B cell (primary cell): ENCODE results near the gene CNGA1.

Experiments used
- EZH2 ChIP-seq: IDR thresholded peaks from 2 replicates; pipeline ENCODE4 v1.6.1; 2012; ENCODE audit warnings: borderline replicate concordance, low read depth, mild to moderate bottlenecking, moderate library complexity, low read length; ENCODE audit not compliant: insufficient read depth, poor library complexity, severe bottlenecking
- TF ChIP-seq, protein P1 (sequence below): fragments of 200-600 bp; IDR thresholded peaks from one replicate; pipeline ENCODE4 v1.8.0; 2022; ENCODE audit warnings: antibody characterized with exemption, mild to moderate bottlenecking

DNA sequence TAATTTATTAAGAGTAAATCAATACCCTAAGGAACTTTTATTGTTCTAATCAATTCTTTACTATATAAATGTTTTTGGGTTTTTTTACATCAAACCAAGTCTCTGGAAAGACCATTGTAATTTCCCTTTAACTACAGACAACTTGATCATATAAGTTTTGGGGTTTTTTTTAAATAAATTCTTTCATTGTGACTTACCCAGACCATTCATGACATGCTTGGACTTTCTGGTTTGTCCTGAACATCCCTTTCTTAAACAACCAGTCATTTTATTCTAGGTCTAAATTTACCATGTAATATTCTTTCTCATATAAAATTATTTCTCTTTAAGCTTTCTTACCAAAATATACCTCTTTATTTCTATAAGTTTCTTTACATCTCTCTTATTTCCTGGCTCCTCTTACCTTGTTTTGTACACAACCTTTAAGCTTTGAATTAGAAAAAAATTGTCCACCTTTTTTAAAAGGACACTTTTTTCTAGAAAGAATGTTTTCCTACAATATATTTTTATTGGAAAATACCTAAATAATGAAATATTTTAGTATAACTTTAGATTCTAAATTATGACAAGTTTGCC lies 8.4 kb downstream of the CNGA1 start:
- TF ChIP-seq, protein P1, sequence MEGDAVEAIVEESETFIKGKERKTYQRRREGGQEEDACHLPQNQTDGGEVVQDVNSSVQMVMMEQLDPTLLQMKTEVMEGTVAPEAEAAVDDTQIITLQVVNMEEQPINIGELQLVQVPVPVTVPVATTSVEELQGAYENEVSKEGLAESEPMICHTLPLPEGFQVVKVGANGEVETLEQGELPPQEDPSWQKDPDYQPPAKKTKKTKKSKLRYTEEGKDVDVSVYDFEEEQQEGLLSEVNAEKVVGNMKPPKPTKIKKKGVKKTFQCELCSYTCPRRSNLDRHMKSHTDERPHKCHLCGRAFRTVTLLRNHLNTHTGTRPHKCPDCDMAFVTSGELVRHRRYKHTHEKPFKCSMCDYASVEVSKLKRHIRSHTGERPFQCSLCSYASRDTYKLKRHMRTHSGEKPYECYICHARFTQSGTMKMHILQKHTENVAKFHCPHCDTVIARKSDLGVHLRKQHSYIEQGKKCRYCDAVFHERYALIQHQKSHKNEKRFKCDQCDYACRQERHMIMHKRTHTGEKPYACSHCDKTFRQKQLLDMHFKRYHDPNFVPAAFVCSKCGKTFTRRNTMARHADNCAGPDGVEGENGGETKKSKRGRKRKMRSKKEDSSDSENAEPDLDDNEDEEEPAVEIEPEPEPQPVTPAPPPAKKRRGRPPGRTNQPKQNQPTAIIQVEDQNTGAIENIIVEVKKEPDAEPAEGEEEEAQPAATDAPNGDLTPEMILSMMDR = no peak
- no peak for TF ChIP-seq EZH2
